H9 (cell line): Measurements from ENCODE around the gene MVD. TPM values are rescaled to one million over a fixed set of nuclear protein-coding genes. Genes with fewer than 3 reads are reported as not detected.

Experiments
- DNase-seq: peaks from one replicate; pipeline ENCODE4 v3.0.0-alpha.2; 2017
- H2AFZ ChIP-seq: one replicate; pipeline ENCODE4 v1.6.1; 2013; ENCODE audit warnings: mild to moderate bottlenecking, low read length, control low read depth, moderate library complexity
- H2AK5ac ChIP-seq: 2 replicates; pipeline ENCODE4 v1.6.1; 2013; ENCODE audit warnings: low read length, control low read depth, mixed read lengths; ENCODE audit not compliant: insufficient read length
- H2BK120ac ChIP-seq: one replicate; pipeline ENCODE4 v1.6.1; 2013; ENCODE audit warnings: low read depth, mild to moderate bottlenecking, low read length, control low read depth, inconsistent platforms; ENCODE audit not compliant: poor library complexity, severe bottlenecking
- H2BK12ac ChIP-seq: 2 replicates; pipeline ENCODE4 v1.6.1; 2013; ENCODE audit warnings: low read length, control low read depth, mixed read lengths, low read depth; ENCODE audit not compliant: insufficient read length
- H2BK15ac ChIP-seq: 2 replicates; pipeline ENCODE4 v1.6.1; 2013; ENCODE audit warnings: low read depth, low read length, control low read depth
- H2BK20ac ChIP-seq: one replicate; pipeline ENCODE4 v1.6.1; 2013; ENCODE audit warnings: low read depth, mild to moderate bottlenecking, low read length, control low read depth, inconsistent platforms; ENCODE audit not compliant: poor library complexity, severe bottlenecking
- H2BK5ac ChIP-seq: 2 replicates; pipeline ENCODE4 v1.6.1; 2013; ENCODE audit warnings: low read length, control low read depth, mixed read lengths; ENCODE audit not compliant: insufficient read length
- H3K14ac ChIP-seq: 2 replicates; pipeline ENCODE4 v1.6.1; 2013; ENCODE audit warnings: low read length, control low read depth; ENCODE audit not compliant: insufficient read depth
- H3K18ac ChIP-seq: 2 replicates; pipeline ENCODE4 v1.6.1; 2013; ENCODE audit warnings: low read depth, mild to moderate bottlenecking, mixed read lengths, low read length, control low read depth; ENCODE audit not compliant: insufficient read length
- H3K23ac ChIP-seq: 2 replicates; pipeline ENCODE4 v1.6.1; 2013; ENCODE audit warnings: low read length, control low read depth, mixed read lengths, low read depth; ENCODE audit not compliant: insufficient read length
- H3K23me2 ChIP-seq: 2 replicates; pipeline ENCODE4 v1.6.1; 2013; ENCODE audit warnings: low read depth, mild to moderate bottlenecking, mixed read lengths, low read length, control low read depth; ENCODE audit not compliant: insufficient read length, poor library complexity, severe bottlenecking
- H3K27ac ChIP-seq: 2 replicates; pipeline ENCODE4 v1.5.1; 2013; ENCODE audit warnings: low read length, control low read depth, mixed read lengths, low read depth; ENCODE audit not compliant: insufficient read length
- H3K27me3 ChIP-seq: 2 replicates; pipeline ENCODE4 v1.6.1; 2013; ENCODE audit warnings: low read length, control low read depth, inconsistent platforms; ENCODE audit not compliant: insufficient read depth
- H3K4ac ChIP-seq: 2 replicates; pipeline ENCODE4 v1.6.1; 2013; ENCODE audit warnings: low read depth, mild to moderate bottlenecking, control low read depth, inconsistent platforms, low read length, moderate library complexity
- H3K4me1 ChIP-seq: 2 replicates; pipeline ENCODE4 v1.6.1; 2013; ENCODE audit warnings: low read length, control low read depth, inconsistent platforms; ENCODE audit not compliant: insufficient read depth
- H3K4me2 ChIP-seq: 2 replicates; pipeline ENCODE4 v1.6.1; 2013; ENCODE audit warnings: low read length, control low read depth, mixed read lengths; ENCODE audit not compliant: insufficient read length, insufficient read depth
- H3K56ac ChIP-seq: 2 replicates; pipeline ENCODE4 v1.6.1; 2013; ENCODE audit warnings: low read depth, mild to moderate bottlenecking, mixed read lengths, low read length, control low read depth; ENCODE audit not compliant: insufficient read length
- H3K79me1 ChIP-seq: 2 replicates; pipeline ENCODE4 v1.6.1; 2013; ENCODE audit warnings: low read depth, mild to moderate bottlenecking, moderate library complexity, low read length, control low read depth, inconsistent platforms; ENCODE audit not compliant: insufficient read depth, poor library complexity, severe bottlenecking
- H3K79me2 ChIP-seq: 2 replicates; pipeline ENCODE4 v1.6.1; 2013; ENCODE audit warnings: low read length, control low read depth, inconsistent platforms; ENCODE audit not compliant: insufficient read depth
- H3K9ac ChIP-seq: 2 replicates; pipeline ENCODE4 v1.6.1; 2013; ENCODE audit warnings: low read length, control low read depth, mixed read lengths; ENCODE audit not compliant: insufficient read length; ENCODE audit errors: extremely low read depth
- H3K9me3 ChIP-seq: one replicate; pipeline ENCODE4 v1.6.1; 2013; ENCODE audit warnings: low read depth, low read length, inconsistent platforms; ENCODE audit not compliant: control insufficient read depth
- H3T11ph ChIP-seq: one replicate; pipeline ENCODE4 v1.6.1; 2013; ENCODE audit warnings: mild to moderate bottlenecking, low read length, control low read depth, inconsistent platforms
- H4K20me1 ChIP-seq: one replicate; pipeline ENCODE4 v1.6.1; 2013; ENCODE audit not compliant: control insufficient read depth, insufficient read length, insufficient read depth
- H4K5ac ChIP-seq: 2 replicates; pipeline ENCODE4 v1.6.1; 2013; ENCODE audit warnings: low read depth, mild to moderate bottlenecking, mixed read lengths, low read length, control low read depth; ENCODE audit not compliant: insufficient read length
- H4K8ac ChIP-seq: replicated peaks from 2 replicates; pipeline ENCODE4 v1.6.1; 2013; ENCODE audit warnings: low read length, control low read depth, mixed read lengths, low read depth; ENCODE audit not compliant: insufficient read length
- H4K91ac ChIP-seq: 2 replicates; pipeline ENCODE4 v1.6.1; 2013; ENCODE audit warnings: low read depth, mild to moderate bottlenecking, moderate library complexity, mixed read lengths, low read length, control low read depth; ENCODE audit not compliant: insufficient read length
- H3K27ac Mint-ChIP-seq, 3 experiments: 2 replicates in 2 of 3; 3 replicates in 1 of 3; pipeline ENCODE4 v1.8.0; 2020 to 2021; ENCODE audit warnings: mixed read lengths in 3 of 3, mild to moderate bottlenecking in 1 of 3, moderate library complexity in 1 of 3
- H3K27me3 Mint-ChIP-seq: 2 replicates; pipeline ENCODE4 v1.8.0; 2021; ENCODE audit warnings: low read depth, mild to moderate bottlenecking, moderate library complexity, mixed read lengths
- H3K36me3 Mint-ChIP-seq, 3 experiments: 2 replicates in 2 of 3; 3 replicates in 1 of 3; pipeline ENCODE4 v1.8.0; 2020 to 2021; ENCODE audit warnings: low read depth in 3 of 3, mixed read lengths in 3 of 3; ENCODE audit not compliant: insufficient read depth in 1 of 3
- H3K4me1 Mint-ChIP-seq, 2 experiments: 2 replicates each; pipeline ENCODE4 v1.8.0; 2020; ENCODE audit warnings: mixed read lengths in 2 of 2
- H3K4me3 Mint-ChIP-seq, 2 experiments: 2 replicates in 1 of 2; 3 replicates in 1 of 2; pipeline ENCODE4 v1.8.0; 2020 to 2021; ENCODE audit warnings: mild to moderate bottlenecking in 2 of 2, mixed read lengths in 2 of 2, moderate library complexity in 1 of 2
- H3K9me3 Mint-ChIP-seq, 2 experiments: 2 replicates in 1 of 2; 3 replicates in 1 of 2; pipeline ENCODE4 v1.8.0; 2020; ENCODE audit warnings: mild to moderate bottlenecking in 2 of 2, mixed read lengths in 2 of 2, moderate library complexity in 1 of 2
- CTCF ChIP-seq: fragments of 200-600 bp; sonication (generic); conservative IDR thresholded peaks from 3 replicates; pipeline ENCODE4 v1.8.0; 2021; ENCODE audit warnings: antibody characterized with exemption, mild to moderate bottlenecking
- WGBS: extraction: QIAGEN DNeasy Blood & Tissue Kit; methylation state at CpG from one replicate; pipeline ENCODE4 v1.1.7; 2013; ENCODE audit warnings: missing lambda C conversion rate, low lambda C conversion rate, mixed read lengths; ENCODE audit not compliant: insufficient read length; ENCODE audit errors: extremely low coverage; 5-methylcytosine and 5-hydroxymethylcytosine counted together
- total RNA-seq: library from RNA; stranded (reverse); gene quantifications from 2 replicates; pipeline ENCODE4 v1.2.1, GENCODE V29; 2021

MVD gene
- total RNA-seq, 1 experiment from 2014 or later = 53.2 TPM

DNA sequence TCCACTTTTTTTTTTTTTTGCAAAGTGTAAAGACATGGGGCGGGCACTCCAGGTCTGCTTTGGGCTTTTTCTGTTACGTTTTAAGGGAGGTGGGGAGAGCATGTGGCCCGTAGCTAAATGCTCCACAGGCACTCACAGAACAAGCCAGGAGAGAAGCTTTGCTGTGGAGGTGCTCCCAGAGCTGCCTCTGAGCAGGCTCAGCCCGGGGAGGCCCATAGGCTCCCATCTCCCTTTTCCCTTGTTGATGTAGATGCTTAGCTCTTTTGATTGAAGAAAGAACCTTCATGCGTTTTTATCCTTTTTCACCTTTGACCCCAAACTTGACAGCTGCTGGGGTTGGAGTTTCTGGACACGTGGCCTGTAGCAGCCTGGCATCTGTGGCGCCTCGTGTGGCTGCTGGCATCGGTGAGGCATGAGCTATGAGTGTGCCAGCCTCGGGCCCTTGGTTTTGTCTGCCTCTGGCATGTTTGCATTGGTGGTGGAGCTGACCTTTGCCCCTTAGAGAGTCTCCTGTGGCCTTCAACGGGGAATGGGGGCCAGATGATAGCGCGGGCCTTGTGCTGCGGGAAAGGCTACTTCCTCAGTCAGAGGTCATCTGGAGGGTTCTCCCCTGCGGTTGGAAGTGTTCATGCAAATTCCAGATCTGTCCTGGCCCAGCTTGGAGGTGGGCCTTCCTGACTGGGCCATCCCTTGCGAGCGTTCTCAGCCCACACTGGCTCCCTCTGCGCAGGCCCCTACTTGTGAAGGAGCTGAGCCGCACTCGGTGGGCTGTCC is 44.5 kb downstream of the MVD start:
- Histone ChIP-seq H2BK5ac (no peak overlapping the region), H3K9me3 (no peaks in the 10 kb centered on the region), H3K56ac (no peak overlapping the region), H2AFZ (no peak overlapping the region), H3K23ac (no peak overlapping the region), H3K9ac (no peak overlapping the region), H4K8ac (no peak overlapping the region), H3K18ac (no peak overlapping the region), H2BK12ac (no peak overlapping the region), H3K14ac (no peak overlapping the region), H2BK20ac (no peak overlapping the region), H3K79me2 (no peaks in the 10 kb centered on the region; the same call in 1 of the 2 replicates), H3T11ph (no peak overlapping the region), H3K23me2 (no peaks in the 10 kb centered on the region), H3K79me1 (no peaks in the 10 kb centered on the region), H2AK5ac (no peak overlapping the region), H3K27ac (no peak overlapping the region), H4K91ac (no peak overlapping the region), H4K5ac (no peak overlapping the region), H4K20me1 (no peaks in the 10 kb centered on the region), H3K4me1 (no peaks in the 10 kb centered on the region), H3K4ac (no peak overlapping the region), H2BK15ac (no peak overlapping the region), H3K27me3 (no peaks in the 10 kb centered on the region), H2BK120ac (no peak overlapping the region), H3K4me2 (no peak overlapping the region)
- no peak for TF ChIP-seq CTCF
- DNase-seq = no peak
- Mint-ChIP-seq H3K36me3 (peaks cover 20 to 52% (median 44%) of the 10 kb centered on the region in 3 experiments), H3K27ac (peak overlapping the region; percentile 72 to 92 (median 81); a peak in 3 of 7 replicates), H3K4me1 (peaks cover 6 to 26% of the 10 kb centered on the region in 2 experiments), H3K4me3 (no peak overlapping the region), H3K9me3 (no peaks in the 10 kb centered on the region; a peak in 1 of 5 replicates), H3K27me3 (no peaks in the 10 kb centered on the region)
- no CpG with 5 or more reads among the region's 20 CpGs for WGBS
